ENCODE data around the gene SH3TC2. TPM values are rescaled to one million over a fixed set of nuclear protein-coding genes. Genes with fewer than 3 reads are reported as not detected.

Gene SH3TC2
- polyA plus RNA-seq, 1 of the 3 experiments (the other 2 are of a cell fraction), result 1.1 TPM

- no peaks in the 10 kb centered on the region for H3K9me2 ChIP-seq
- no peak for DNase-seq
- no peak overlapping the region for H3K4me3 ChIP-seq (ENCODE audit: low read depth in 2 of 2, low read length in 1 of 2)
- no peak overlapping the region for H3K4me2 ChIP-seq
- POLR2A ChIA-PET, result no interaction called here
- no peaks in the 10 kb centered on the region for H4K20me1 ChIP-seq (ENCODE audit: insufficient read depth)
- CTCF ChIA-PET, result interaction anchor here (1.0 to 4.3 kb wide), 6 partner anchors 10 to 219 kb away, joined by 4 to 27 read pairs (median 6); no protein-coding TSS in a partner anchor
- H3K27ac ChIP-seq (ENCODE audit: low read depth in 2 of 2, low read length in 1 of 2), result no peak overlapping the region
- H2AFZ ChIP-seq (ENCODE audit: low read depth), result no peak overlapping the region
- H3K36me3 ChIP-seq (replicated peaks in 1 of 2; ENCODE audit: control insufficient read depth in 1 of 2, insufficient read depth in 2 of 2, low read length in 1 of 2), result no peaks in the 10 kb centered on the region
- H3K4me1 ChIP-seq (ENCODE audit: control insufficient read depth in 1 of 2, insufficient read depth in 2 of 2, low read depth in 1 of 2, low read length in 1 of 2), result peaks cover 0 to 4% of the 10 kb centered on the region in 2 experiments; a peak in 3 of 4 replicates
- H3K9me3 ChIP-seq, result no peaks in the 10 kb centered on the region
- H3F3A ChIP-seq (replicated peaks; ENCODE audit: insufficient read depth), result peaks cover 8% of the 10 kb centered on the region
- no peak overlapping the region for H3K9ac ChIP-seq
- no peaks in the 10 kb centered on the region for H3K27me3 ChIP-seq (ENCODE audit: insufficient read depth)
- WGBS (ENCODE audit: low lambda C conversion rate), result 94% methylated on average over 6 of the region's 6 CpGs
- H3K79me2 ChIP-seq (ENCODE audit: insufficient read depth), result no peaks in the 10 kb centered on the region
- TF ChIP-seq, protein P1, sequence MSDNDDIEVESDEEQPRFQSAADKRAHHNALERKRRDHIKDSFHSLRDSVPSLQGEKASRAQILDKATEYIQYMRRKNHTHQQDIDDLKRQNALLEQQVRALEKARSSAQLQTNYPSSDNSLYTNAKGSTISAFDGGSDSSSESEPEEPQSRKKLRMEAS (IDR thresholded peaks at IDR 0.05; ENCODE audit: low read depth), result no peak
- TF ChIP-seq POLR2AphosphoS5 (IDR thresholded peaks at IDR 0.05; ENCODE audit: low read depth, low read length) (no peak), NRF1 (IDR thresholded peaks at IDR 0.05; ENCODE audit: low read depth, low read length) (no peak)
Observed at GRCh38 chr5:148960070-148960769, 102.6 kb downstream of the SH3TC2 start.

DNA sequence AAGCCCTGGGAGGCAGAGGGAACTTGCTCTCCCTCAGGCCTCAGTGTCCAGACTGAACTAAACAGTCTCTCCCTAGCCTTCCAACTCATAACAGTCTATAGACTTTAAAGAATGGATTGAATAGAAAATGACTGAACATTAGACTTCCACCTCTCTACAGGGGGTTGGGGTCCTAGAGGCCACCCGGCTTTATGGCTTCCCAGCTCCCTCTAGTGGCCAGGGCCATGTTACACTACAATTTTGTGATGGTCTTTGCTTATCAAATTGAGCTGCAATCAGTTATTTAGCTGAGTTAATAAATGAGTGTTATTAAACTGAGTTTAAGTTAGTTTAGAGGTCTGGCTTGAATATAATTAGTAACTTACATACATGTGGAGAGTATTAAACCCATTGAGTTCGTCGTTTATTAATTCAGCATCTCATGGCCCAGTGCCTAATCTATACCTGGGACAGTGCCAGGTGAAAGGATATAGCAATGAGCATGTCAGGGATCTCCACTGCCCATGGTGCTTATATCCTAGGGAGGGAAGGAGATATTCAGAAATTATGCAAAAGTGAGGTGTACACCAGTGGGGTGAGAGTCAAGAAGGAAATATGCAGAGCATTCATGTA lies 105.2 kb downstream of the SH3TC2 start:
- peak; percentile 59 for DNase-seq
- no peak overlapping the region for H2AFZ ChIP-seq (ENCODE audit: low read depth)
- no peak overlapping the region for H3K9ac ChIP-seq
- no peaks in the 10 kb centered on the region for H3K36me3 ChIP-seq (replicated peaks in 1 of 2; ENCODE audit: control insufficient read depth in 1 of 2, insufficient read depth in 2 of 2, low read length in 1 of 2)
- no peak overlapping the region for H3K4me2 ChIP-seq
- H3K27ac ChIP-seq (ENCODE audit: low read depth in 2 of 2, low read length in 1 of 2), result no peak overlapping the region
- H3K9me3 ChIP-seq, result no peaks in the 10 kb centered on the region
- no peaks in the 10 kb centered on the region for H3K79me2 ChIP-seq (ENCODE audit: insufficient read depth)
- peaks cover 0 to 3% of the 10 kb centered on the region in 2 experiments; a peak in 1 of 4 replicates for H3K4me1 ChIP-seq (ENCODE audit: control insufficient read depth in 1 of 2, insufficient read depth in 2 of 2, low read depth in 1 of 2, low read length in 1 of 2)
- POLR2A ChIA-PET, result no interaction called here
- CTCF ChIA-PET, result interaction anchor here (0.6 to 5.4 kb wide), 35 partner anchors 9 to 538 kb away, joined by 3 to 29 read pairs (median 4); no protein-coding TSS in a partner anchor
- H4K20me1 ChIP-seq (ENCODE audit: insufficient read depth), result no peaks in the 10 kb centered on the region
- TF ChIP-seq FOXJ3 (CRISPR knock-in tag; IDR thresholded peaks at IDR 0.05), result no peak
- peak; percentile 63 for TF ChIP-seq SMC3 (IDR thresholded peaks at IDR 0.05; ENCODE audit: low read depth, low read length)
- TF ChIP-seq CTCF (IDR thresholded peaks at IDR 0.05), result peak; percentile 90
- peak; percentile 78 for TF ChIP-seq RAD21 (IDR thresholded peaks at IDR 0.05; ENCODE audit: low read length)
- no peak for TF ChIP-seq GATA2 (CRISPR knock-in tag; IDR thresholded peaks at IDR 0.05)
- TF ChIP-seq GABPA (IDR thresholded peaks at IDR 0.05; ENCODE audit: low read depth), result no peak
- peaks cover 2% of the 10 kb centered on the region for H3F3A ChIP-seq (replicated peaks; ENCODE audit: insufficient read depth)
- WGBS (ENCODE audit: low lambda C conversion rate), result 40% methylated on average over 3 of the region's 3 CpGs
- H3K9me2 ChIP-seq, result no peaks in the 10 kb centered on the region
- H3K27me3 ChIP-seq (ENCODE audit: insufficient read depth), result no peaks in the 10 kb centered on the region
- no peak overlapping the region; a peak in 1 of 4 replicates for H3K4me3 ChIP-seq (ENCODE audit: low read depth in 2 of 2, low read length in 1 of 2)

Measured in SK-N-SH (cell line).